KBM-7 (cell line): ENCODE results near the gene TEX44.
"Not testable (repeated sequence)": the region's sequence is repeated elsewhere in the genome, so short reads cannot be mapped to it uniquely, and the experiment has no call there.

ENCODE experiments used
- DNase-seq: peaks from one replicate; pipeline ENCODE4 v3.0.0-alpha.2; 2015
- in situ Hi-C: fragments of 300-500 bp; cut with MboI; formaldehyde crosslinking; loops from 2 replicates; pipeline ENCODE4 v1.14.3; 2020; ENCODE audit warnings: low sequenced_read_pairs, low pct_unique_long_range_greater_than_20kb, mixed read lengths

Gene TEX44

DNA sequence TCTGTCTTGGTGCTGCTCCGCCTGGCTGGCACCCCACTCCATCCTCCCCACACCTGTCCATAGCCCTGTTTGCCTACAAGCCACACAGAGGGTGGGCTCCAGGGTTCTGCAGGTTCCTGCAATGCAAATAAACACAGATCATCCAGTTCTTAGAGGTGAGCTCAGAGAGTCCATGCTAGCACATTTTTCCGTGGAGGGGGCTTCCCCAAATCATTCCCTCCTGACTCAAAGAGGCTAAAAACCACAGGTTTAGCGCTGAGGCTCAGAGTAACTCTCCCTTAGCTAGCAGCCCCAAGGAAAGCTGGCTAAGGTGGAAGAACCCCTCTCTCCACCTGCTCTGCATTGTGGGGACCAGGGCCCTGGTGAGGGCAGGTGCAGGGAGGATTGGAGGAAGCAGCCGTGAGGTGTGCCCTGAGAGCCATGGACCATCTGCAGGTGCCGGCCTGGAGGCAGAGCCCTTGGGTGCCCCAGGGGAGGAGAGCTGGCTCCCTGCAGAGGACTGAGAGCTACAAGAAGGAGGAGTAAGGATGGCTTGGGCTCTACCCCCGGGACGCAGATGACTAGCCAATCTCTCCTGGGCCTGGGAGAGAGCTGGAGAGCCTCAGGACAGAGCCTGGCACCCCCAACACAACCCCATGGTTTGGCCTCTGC lies 23.8 kb upstream of the TEX44 start:
- no peak for DNase-seq
- in situ Hi-C loops: no loop called here

DNA sequence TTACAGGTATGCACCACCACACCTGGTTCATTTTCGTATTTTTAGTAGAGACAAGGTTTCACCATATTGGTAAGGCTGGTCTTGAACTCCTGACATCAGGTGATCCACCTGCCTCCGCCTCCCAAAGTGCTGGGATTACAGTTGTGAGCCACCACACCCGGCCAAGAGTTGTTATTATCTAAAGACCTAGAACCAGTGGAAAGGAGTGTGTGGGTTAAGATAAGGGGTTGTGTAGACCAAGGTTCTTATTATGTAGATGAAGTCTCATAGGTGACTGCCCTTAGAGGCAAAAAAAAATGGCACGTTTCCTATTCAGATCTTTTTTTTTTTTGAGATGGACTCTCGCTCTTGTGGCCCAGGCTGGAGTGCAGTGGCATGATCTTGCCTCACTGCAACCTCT lies 21.7 kb upstream of the TEX44 start:
- in situ Hi-C loops, DNase-seq: not testable (repeated sequence)

- no peak for DNase-seq
- in situ Hi-C loops: no loop called here
Measured at GRCh38 chr2:231571661-231572191, 20.9 kb upstream of the TEX44 start.

GRCh38 chr2:231573096-231573495 lies 19.6 kb upstream of the TEX44 start:
- DNase-seq: no peak
- in situ Hi-C loops: no loop called here

DNA sequence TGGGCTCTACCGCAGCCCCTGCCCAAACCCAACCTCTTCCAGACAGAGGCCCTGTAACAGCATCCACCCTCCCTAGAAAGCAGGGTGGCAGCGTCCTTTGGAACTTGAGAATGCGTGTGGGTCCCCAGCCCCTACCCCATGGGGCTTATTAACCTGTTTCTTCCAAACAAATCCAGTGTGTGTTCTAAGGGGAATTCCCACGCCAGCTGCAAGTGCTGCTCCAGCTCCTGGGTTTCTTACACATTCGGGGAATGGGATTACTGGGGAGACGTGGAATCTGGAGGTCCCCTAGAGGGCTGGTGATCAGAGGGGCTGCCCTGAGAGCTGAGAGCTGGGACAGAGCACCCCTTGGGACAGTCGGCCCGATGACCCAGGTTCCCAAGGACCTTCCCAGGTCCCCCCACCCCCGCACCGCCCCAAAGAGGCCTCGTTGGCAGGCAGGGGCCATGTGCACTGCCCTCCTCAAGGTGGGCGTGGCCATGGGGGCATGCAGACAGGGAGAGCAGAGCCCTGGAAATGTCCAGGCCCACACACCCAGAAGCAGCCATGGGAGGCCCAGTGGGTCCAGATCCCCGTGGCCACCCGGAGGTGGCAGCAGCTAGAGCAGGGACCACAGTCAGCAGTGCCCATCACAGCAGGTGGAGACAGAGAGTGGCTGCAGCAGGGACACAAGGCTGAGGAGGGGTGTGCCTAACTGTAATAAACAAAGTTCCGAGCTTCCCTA lies 18.8 kb upstream of the TEX44 start:
- in situ Hi-C loops: no loop called here
- DNase-seq: no peak

DNA sequence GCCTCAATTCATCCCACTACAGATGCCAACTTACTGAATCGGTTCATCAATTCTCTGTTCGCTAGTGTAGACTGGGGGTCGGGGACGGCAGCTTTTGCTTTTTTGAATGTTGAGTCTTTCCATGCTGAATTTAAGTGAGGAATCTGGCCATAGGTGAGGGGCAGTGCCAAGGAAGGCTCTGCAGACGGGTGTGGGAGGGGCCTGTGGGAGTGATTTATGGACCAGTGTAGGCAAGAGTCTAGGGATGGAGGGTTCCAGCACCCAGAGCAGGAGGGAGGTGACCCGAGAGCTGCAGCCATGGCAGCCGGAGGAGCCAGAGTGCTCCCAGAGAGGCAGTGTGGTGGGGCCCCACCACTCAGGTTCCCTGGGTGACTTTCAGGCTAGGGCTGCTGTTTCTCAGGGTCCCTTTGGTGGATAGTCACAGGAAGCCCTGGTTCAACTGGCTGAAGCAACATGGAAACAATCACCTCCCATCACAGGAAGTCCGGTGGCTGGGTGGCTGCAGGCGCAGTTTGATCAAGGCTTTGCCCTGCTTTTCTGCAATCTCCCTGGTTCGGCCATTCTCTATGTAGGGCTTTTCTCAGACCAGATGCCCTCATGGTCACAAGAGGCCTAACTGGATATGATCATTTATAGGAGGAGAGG lies 16.9 kb upstream of the TEX44 start:
- in situ Hi-C loops: no loop called here

DNA sequence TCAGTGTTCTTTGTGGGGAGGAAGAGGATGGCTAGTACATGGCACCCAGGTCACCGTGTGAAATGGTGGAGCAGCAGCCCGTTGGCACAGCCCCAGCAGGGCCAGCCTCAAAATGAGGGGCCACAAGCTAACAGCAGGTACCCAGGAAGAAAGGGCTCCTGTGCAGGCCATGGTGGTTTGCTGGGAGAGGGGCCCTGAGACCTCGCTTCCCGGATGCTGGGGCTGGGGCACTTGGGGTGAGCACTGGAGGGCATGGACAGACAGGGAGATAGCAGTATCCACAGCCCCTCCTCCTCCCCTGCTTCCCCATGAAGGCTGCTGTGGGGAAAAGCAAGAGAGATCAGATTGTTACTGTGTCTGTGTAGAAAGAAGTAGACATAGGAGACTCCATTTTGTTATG lies 16.2 kb upstream of the TEX44 start:
- DNase-seq: no peak
- in situ Hi-C loops: no loop called here

More for the DNA sequence above, 16.9 kb upstream of the TEX44 start:
- peak; percentile 27 for DNase-seq

DNA sequence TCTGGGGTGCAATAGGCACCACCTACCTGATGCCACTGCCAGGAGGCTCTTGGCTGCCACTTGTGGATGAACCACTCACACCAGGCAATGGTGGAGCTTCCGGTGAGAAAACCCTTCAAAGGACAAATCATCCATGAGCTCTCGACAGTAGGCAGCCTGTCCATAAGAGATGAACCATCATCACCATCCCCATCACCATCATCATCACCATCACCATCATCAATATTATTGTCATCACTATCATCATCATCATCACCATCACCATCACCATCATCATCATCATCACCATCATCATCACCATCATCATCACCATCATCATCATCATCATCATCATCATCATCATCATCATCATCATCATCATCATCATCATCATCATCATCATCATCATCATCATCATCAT lies 14.0 kb upstream of the TEX44 start:
- DNase-seq, in situ Hi-C loops: not testable (repeated sequence)

DNA sequence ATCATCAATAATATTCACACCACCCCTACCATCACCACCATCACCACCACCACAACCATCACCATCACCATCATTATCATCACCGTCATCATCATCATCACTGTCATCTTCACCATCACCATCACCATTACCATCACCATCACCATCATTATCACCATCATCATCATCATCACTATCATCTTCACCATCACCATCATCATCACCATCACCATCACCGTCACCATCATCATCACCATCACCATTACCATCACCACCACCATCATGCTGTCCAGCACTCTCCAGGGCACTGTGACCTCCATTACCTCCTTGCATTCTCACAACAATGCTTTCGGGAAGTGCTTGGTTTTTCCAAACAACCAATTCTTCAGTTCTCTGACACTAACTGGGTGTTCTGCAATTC lies 13.1 kb upstream of the TEX44 start:
- DNase-seq: no peak
- in situ Hi-C loops: no loop called here

DNA sequence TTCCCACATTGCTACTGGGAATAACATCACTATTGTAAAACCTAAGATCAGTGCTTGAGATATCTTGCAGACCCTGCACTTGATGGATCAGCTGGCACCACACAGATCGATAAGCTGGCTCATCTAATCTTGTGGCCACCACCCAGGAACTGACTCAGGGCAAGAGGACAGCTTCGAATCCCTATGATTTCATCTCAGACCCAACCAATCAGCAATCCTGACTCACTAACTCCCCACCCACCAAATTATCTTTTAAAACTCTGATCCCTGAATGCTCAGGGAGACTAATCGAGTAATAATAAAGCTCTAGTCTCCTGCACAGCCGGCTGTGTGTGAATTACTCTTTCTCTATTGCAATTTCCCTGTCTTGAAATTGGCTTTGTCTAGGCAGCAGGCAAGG lies 11.3 kb upstream of the TEX44 start:
- in situ Hi-C loops: no loop called here
- no peak for DNase-seq

DNA sequence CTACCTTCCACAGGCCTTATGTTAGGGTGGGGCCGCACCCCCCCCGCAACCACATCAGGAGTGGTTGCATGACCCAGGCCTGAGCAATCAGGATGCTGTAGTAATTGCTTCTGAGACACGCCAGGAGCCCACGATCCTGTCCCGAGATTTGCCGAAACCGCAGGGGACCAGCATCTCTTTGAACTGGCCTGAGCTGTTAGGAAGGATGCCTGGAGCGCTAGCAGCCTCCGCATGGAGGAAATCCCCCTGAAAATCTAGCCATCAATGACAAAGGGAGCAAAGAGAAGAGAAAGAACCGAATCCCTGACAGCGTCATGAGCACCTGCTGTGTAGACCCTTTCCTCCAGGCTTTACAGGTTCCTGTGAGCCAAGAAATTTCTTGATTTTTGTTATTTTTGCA lies 8.7 kb upstream of the TEX44 start:
- in situ Hi-C loops: no loop called here
- DNase-seq: no peak

GRCh38 chr2:231587744-231588143 lies 4.9 kb upstream of the TEX44 start:
- in situ Hi-C loops, DNase-seq: not testable (repeated sequence)

DNA sequence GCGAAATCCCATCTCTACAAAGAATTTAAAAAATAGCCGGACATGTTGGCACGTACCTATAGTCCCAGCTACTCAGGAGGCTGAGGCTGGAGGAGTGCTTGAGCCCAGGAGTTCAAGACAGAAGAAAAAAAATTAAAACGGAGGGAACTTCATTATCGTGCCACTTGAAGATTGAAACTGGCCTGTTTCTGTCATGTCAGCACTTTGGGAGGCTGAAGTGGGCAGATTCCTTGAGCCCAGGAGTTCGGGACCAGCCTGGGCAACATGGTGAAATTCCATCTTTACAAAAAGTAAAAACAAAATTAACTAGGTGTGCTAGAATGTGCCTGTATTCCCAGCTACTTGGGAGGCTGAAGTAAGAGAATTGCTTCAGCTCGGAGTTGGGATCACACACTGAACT lies 3.0 kb upstream of the TEX44 start:
- no peak for DNase-seq
- in situ Hi-C loops: no loop called here

GRCh38 chr2:231590614-231591013 lies 2.0 kb upstream of the TEX44 start:
- no peak for DNase-seq
- in situ Hi-C loops: no loop called here

DNA sequence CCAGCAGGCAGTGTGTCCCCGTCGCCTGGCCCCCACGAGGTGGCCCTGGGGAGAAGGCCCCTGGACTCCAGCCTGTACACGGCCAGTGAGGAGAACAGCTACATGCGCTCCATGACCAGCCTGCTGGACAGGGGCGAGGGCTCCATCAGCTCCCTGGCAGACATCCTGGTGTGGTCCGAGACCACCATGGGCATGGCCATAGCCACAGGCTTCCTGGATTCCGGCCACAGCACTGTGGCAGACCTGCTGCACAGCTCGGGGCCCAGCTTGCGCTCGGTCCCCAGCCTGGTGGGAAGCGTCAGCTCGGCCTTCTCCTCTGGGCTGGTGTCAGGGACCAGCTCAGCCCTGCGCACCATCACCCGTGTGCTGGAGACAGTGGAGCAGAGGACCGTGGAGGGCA lies 1.0 kb downstream of the TEX44 start:
- in situ Hi-C loops: no loop called here
- DNase-seq: no peak

DNA sequence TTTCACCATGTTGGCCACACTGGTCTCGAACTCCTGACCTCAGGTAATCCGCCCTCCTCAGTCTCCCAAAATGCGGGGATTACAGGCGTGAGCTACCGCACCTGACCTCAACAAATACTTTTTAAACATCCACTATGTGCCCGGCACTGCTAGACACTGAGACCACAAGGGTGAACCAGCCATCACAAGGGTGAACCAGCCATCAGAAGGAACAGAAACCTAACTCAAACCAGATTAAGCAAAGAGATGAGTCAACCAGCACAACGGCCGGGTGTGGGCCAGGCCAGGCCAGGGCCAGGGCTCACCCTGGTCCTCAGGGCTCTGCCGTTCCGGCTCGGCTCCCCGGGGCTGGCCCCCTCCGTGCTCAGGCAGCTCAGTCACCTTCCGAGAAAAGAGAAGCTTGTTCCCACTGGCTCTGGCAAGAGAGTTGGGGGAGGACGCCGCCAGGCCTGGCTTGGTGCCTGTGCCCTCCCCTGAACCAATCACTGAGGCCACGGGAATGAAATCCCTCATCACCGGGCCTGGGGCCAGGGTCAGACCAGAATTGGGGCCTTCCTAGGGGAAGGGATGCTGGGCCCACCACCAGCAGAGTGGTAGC lies 4.4 kb downstream of the TEX44 start:
- in situ Hi-C loops: no loop called here
- DNase-seq: no peak

DNA sequence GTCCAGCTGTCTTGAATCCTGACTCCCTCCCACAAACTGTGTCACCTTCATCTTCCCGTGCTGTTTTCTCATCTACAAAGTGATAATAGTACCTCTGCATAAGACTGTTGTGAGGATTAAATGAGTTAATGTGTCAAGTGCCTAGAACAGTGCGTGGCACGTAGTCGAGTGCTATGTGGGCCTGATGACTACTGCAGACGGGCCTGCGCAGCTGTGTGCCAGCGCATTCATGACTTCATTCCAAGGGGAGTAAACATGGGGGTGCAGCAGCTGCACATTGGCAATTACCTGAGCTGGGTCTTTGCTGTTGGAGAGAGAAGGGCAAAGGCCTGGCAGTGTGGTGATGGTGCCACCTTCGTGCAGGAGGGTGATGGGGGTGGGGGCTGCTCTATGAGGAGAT lies 5.0 kb downstream of the TEX44 start:
- in situ Hi-C loops: no loop called here
- no peak for DNase-seq

DNA sequence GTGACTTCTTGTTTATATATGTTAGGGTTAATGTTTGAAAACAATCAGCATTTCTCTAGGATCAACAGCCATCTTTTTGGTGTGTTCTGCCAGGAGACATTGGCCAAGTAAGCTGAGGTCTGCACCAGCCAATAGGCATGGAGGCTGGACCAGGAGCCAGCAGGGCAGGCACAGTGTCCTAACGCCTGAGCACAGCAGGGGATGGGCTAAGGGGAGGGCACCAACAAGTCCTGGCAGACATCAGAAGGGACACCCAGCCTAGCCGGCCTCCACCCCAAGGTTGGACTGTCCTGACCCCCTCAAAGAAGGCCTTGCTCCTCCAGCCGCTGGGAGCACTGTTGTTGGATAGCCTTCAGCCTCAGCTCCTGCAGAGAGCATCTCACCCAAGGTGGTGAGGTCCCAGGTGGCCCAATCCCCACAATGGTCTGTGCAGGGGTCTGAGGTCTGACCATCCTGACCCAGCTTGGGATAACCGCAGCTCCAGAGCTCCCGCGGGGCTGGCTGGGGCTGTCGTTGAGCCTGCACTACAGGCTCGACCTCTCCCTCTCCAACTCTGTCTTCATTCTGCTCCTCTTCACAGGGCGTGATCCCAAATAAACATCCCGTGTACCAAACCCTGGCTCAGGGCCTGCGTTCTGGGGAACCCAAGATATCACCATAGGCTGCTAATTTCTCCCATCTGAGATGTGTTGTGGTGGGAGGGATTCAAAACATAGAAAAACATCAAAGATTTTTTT lies 8.1 kb downstream of the TEX44 start:
- no peak for DNase-seq
- in situ Hi-C loops: no loop called here
